SU-DHL-6 (cell line): ENCODE data around the gene TM4SF20.

Experiments
- CTCF ChIP-seq: fragments of 200-600 bp; sonication (generic); IDR thresholded peaks from one replicate; pipeline ENCODE4 v1.5.1; 2017; ENCODE audit warnings: antibody characterized with exemption, mild to moderate bottlenecking, low read length, moderate library complexity; ENCODE audit not compliant: insufficient read depth, poor library complexity, severe bottlenecking
- EZH2phosphoT487 ChIP-seq: fragments of 200-600 bp; sonication (generic), shearing (Covaris generic); conservative IDR thresholded peaks from 2 replicates; pipeline ENCODE4 v1.6.1; 2018; ENCODE audit warnings: mild to moderate bottlenecking, antibody characterized with exemption, low read length, moderate library complexity, mixed read lengths

- no peak for TF ChIP-seq CTCF
- no peak for TF ChIP-seq EZH2phosphoT487
Measured at GRCh38 chr2:227322530-227323205, 56.4 kb downstream of the TM4SF20 start.
